NB4 (cell line): ENCODE measurements around the gene MARCHF4.

Experiments used
- CTCF ChIP-seq: IDR thresholded peaks from one replicate; pipeline ENCODE4 v1.5.1; 2012; ENCODE audit warnings: low read depth, low read length
- MAX ChIP-seq: IDR thresholded peaks from 2 replicates; pipeline ENCODE4 v1.6.1; 2011; ENCODE audit warnings: low read depth, low read length

GRCh38 chr2:216345846-216346245 is 26.4 kb downstream of the MARCHF4 start:
- TF ChIP-seq MAX = no peak
- TF ChIP-seq CTCF = no peak
